Fibroblast of lung (primary cell): ENCODE results near the gene UNC79. TPM values are rescaled to one million over a fixed set of nuclear protein-coding genes. Genes with fewer than 3 reads are reported as not detected.
A peak's percentile ranks its signal among the peaks of the same experiment; 100 is the strongest.

Experiments used
- DNase-seq, 2 donors: peaks; one replicate each; pipeline versions ENCODE4 v3.0.0 to v3.0.0-alpha.2; 2010; ENCODE audit warnings: low read depth in 2 of 2
- H2AFZ ChIP-seq: 2 replicates; pipeline ENCODE4 v1.5.1; 2012; ENCODE audit warnings: low read length, control low read depth, inconsistent platforms
- H3K27ac ChIP-seq: 2 replicates; pipeline ENCODE4 v1.5.1; 2011; ENCODE audit warnings: low read length, control low read depth; ENCODE audit not compliant: insufficient read depth
- H3K27me3 ChIP-seq: 2 replicates; pipeline ENCODE4 v1.5.1; 2011; ENCODE audit warnings: mild to moderate bottlenecking, low read length; ENCODE audit not compliant: control insufficient read depth, insufficient read depth
- H3K36me3 ChIP-seq: 2 replicates; pipeline ENCODE4 v1.5.1; 2011; ENCODE audit warnings: low read length; ENCODE audit not compliant: control insufficient read depth, insufficient read depth
- H3K4me1 ChIP-seq: 2 replicates; pipeline ENCODE4 v1.5.1; 2011; ENCODE audit warnings: low read length; ENCODE audit not compliant: control insufficient read depth, insufficient read depth; ENCODE audit errors: extremely low read depth
- H3K4me2 ChIP-seq: 2 replicates; pipeline ENCODE4 v1.5.1; 2011; ENCODE audit warnings: low read length, control low read depth; ENCODE audit not compliant: insufficient read depth; ENCODE audit errors: extremely low read depth
- H3K4me3 ChIP-seq, 4 experiments: fragments of 200-600 bp in 1 of 4; sonication (generic) in 1 of 4; replicated peaks in 1 of 4; 2 replicates each; pipeline ENCODE4 v1.5.1; 2011 to 2016; ENCODE audit warnings: low read length in 4 of 4, low read depth in 3 of 4, mild to moderate bottlenecking in 3 of 4, control low read depth in 2 of 4, inconsistent platforms in 1 of 4, mixed read lengths in 1 of 4; ENCODE audit not compliant: insufficient read depth in 1 of 4; ENCODE audit errors: control extremely low read depth in 1 of 4
- H3K79me2 ChIP-seq: 2 replicates; pipeline ENCODE4 v1.5.1; 2012; ENCODE audit warnings: mild to moderate bottlenecking, low read length, inconsistent platforms; ENCODE audit not compliant: control insufficient read depth, insufficient read depth
- H3K9ac ChIP-seq: 2 replicates; pipeline ENCODE4 v1.5.1; 2011; ENCODE audit warnings: mild to moderate bottlenecking, low read length, control low read depth; ENCODE audit not compliant: insufficient read depth
- H3K9me3 ChIP-seq: 2 replicates; pipeline ENCODE4 v1.5.1; 2012; ENCODE audit warnings: low read depth, low read length; ENCODE audit not compliant: control insufficient read depth, insufficient read depth
- H4K20me1 ChIP-seq: 2 replicates; pipeline ENCODE4 v1.5.1; 2011; ENCODE audit warnings: low read length; ENCODE audit not compliant: control insufficient read depth, insufficient read depth; ENCODE audit errors: extremely low read depth
- EZH2 ChIP-seq: IDR thresholded peaks from 2 replicates; pipeline ENCODE4 v1.5.1; 2012; ENCODE audit warnings: low read length, control low read depth, mild to moderate bottlenecking; ENCODE audit errors: missing control alignments
- polyA plus RNA-seq, 2 donors: library from polyadenylated mRNA; depleted of rRNA in 1 of 2; stranded (reverse) in 1 of 2; unstranded in 1 of 2; fragments of >200 nt; gene quantifications; 2 replicates each; pipeline ENCODE4 v1.2.1, GENCODE V29; 2011 to 2012; ENCODE audit warnings: missing spikeins in 1 of 2
- total RNA-seq: library from RNA; depleted of rRNA; stranded (reverse); fragments of >200 nt; gene quantifications from 2 replicates; pipeline ENCODE4 v1.2.1, GENCODE V29; 2014
- TF ChIP-seq, protein P1 (sequence below), 2 donors: IDR thresholded peaks in 1 of 2; conservative IDR thresholded peaks in 1 of 2; 1 replicate in 1 of 2; 2 replicates in 1 of 2; pipeline ENCODE4 v1.5.1; 2011 to 2012; ENCODE audit warnings: low read length in 2 of 2, control low read depth in 1 of 2, inconsistent platforms in 1 of 2, low read depth in 1 of 2, mild to moderate bottlenecking in 1 of 2

The UNC79 gene
- total and polyA plus RNA-seq, 2 donors (not counting 1 experiment from before 2014, with no cell fraction given), result 0.02 to 0.17 TPM

DNA sequence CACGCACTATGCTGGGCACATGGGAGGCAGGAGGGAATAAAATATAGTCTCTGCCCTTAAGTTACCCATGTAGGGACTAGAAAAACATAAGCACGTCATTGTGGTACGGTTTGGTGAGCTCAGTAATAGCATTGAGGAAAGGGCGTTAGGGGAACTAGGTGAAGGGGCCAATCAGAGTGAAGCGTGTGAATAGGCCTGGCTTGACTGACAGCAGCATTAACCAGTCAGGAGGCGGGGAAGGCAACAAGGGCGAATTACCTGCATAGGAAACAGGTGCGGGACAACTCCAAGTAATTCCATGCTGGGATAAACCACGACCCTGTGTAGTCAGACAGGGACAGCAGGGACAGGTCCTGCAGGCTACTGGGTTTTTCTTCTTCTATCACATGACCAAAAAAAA is 107.7 kb downstream of the UNC79 start:
- Histone ChIP-seq H3K9me3 (no peaks in the 10 kb centered on the region), H4K20me1 (no peaks in the 10 kb centered on the region), H3K36me3 (no peaks in the 10 kb centered on the region), H3K4me2 (no peak overlapping the region), H3K27ac (no peak overlapping the region), H2AFZ (no peak overlapping the region), H3K4me3 (no peak overlapping the region), H3K9ac (no peak overlapping the region), H3K4me1 (no peaks in the 10 kb centered on the region), H3K27me3 (no peaks in the 10 kb centered on the region), H3K79me2 (no peaks in the 10 kb centered on the region)
- TF ChIP-seq EZH2, result no peak
- TF ChIP-seq, protein P1, sequence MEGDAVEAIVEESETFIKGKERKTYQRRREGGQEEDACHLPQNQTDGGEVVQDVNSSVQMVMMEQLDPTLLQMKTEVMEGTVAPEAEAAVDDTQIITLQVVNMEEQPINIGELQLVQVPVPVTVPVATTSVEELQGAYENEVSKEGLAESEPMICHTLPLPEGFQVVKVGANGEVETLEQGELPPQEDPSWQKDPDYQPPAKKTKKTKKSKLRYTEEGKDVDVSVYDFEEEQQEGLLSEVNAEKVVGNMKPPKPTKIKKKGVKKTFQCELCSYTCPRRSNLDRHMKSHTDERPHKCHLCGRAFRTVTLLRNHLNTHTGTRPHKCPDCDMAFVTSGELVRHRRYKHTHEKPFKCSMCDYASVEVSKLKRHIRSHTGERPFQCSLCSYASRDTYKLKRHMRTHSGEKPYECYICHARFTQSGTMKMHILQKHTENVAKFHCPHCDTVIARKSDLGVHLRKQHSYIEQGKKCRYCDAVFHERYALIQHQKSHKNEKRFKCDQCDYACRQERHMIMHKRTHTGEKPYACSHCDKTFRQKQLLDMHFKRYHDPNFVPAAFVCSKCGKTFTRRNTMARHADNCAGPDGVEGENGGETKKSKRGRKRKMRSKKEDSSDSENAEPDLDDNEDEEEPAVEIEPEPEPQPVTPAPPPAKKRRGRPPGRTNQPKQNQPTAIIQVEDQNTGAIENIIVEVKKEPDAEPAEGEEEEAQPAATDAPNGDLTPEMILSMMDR (conservative IDR thresholded peaks at IDR 0.05 in 1 of 2, IDR thresholded peaks at IDR 0.05 in 1 of 2; ENCODE audit: low read depth in 1 of 2, low read length in 2 of 2), result no peak
- DNase-seq, result peak in 1 of 2 donors; percentile 6

DNA sequence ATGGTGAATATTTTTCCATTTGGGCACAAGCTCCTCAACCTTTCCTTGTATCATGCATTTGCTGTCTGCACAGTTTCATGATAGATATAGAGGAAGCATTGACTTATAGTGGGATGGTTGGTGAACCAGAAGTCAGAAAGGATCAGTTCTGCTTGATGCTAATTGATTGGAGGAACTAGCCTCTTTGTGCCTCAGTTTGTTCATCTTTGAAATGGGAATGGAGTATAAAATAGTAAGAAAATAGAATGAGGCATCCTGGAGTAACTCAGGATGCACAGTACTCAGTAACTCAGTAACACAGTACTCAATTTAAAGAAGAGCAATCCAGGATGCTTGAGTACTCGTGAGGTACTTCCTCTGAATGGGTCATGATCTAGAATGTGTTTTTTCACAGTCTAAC is 109.5 kb downstream of the UNC79 start:
- TF ChIP-seq, protein P1 (conservative IDR thresholded peaks at IDR 0.05 in 1 of 2, IDR thresholded peaks at IDR 0.05 in 1 of 2; ENCODE audit: low read depth in 1 of 2, low read length in 2 of 2), result no peak
- TF ChIP-seq EZH2, result no peak
- Histone ChIP-seq H3K9me3 (no peaks in the 10 kb centered on the region), H3K27ac (no peak overlapping the region), H3K27me3 (no peaks in the 10 kb centered on the region), H3K9ac (no peak overlapping the region), H2AFZ (no peak overlapping the region), H3K4me2 (no peak overlapping the region), H4K20me1 (no peaks in the 10 kb centered on the region), H3K79me2 (no peaks in the 10 kb centered on the region), H3K4me3 (no peak overlapping the region), H3K36me3 (no peaks in the 10 kb centered on the region), H3K4me1 (no peaks in the 10 kb centered on the region)
- no peak for DNase-seq

DNA sequence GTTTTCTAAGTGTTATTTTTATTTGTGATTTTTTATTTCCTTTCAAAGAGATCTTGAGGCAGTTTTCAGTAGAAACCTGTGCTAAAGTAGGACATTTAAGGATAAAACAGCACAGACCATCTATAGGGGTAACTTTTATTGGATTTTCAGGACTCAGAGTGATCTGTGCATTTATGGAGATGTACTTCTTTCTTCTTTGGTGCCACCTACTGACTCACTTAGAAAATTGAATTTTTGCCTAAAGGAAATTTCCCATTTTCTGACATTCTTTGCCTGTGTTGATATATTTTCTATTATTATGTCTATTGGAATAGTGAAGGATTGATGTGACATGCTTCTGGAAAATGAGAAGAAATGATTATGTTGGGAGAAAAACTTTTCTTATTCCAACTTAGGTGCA is 113.0 kb downstream of the UNC79 start:
- H3K4me1 ChIP-seq, result no peaks in the 10 kb centered on the region
- no peak overlapping the region for H3K4me2 ChIP-seq
- no peak overlapping the region for H2AFZ ChIP-seq
- peak; percentile 14 to 37 for DNase-seq
- H3K4me3 ChIP-seq, result no peak overlapping the region
- no peak for TF ChIP-seq EZH2
- TF ChIP-seq, protein P1 (conservative IDR thresholded peaks at IDR 0.05 in 1 of 2, IDR thresholded peaks at IDR 0.05 in 1 of 2; ENCODE audit: low read depth in 1 of 2, low read length in 2 of 2), result peak; percentile 25 to 43
- H3K9ac ChIP-seq, result no peak overlapping the region
- no peak overlapping the region for H3K27ac ChIP-seq
- no peaks in the 10 kb centered on the region for H4K20me1 ChIP-seq
- H3K79me2 ChIP-seq, result no peaks in the 10 kb centered on the region
- no peaks in the 10 kb centered on the region for H3K9me3 ChIP-seq
- H3K27me3 ChIP-seq, result no peaks in the 10 kb centered on the region
- H3K36me3 ChIP-seq, result no peaks in the 10 kb centered on the region
